HK-2 (cell line): ENCODE data around the gene BCL11B.

ENCODE experiments used
- DNase-seq: peaks from one replicate; pipeline ENCODE4 v3.0.0-alpha.2; 2018; ENCODE audit not compliant: unreplicated experiment

The BCL11B gene

GRCh38 chr14:99159341-99160340, 112.4 kb downstream of the BCL11B start:
- DNase-seq: no peak

- no peak for DNase-seq
Observed at GRCh38 chr14:99158646-99159165, 113.3 kb downstream of the BCL11B start.

- no peak for DNase-seq
Observed at GRCh38 chr14:99158150-99158549, 113.8 kb downstream of the BCL11B start.

- no peak for DNase-seq
Observed at GRCh38 chr14:99157676-99158075, 114.3 kb downstream of the BCL11B start.

GRCh38 chr14:99157246-99157645, 114.8 kb downstream of the BCL11B start:
- no peak for DNase-seq

- DNase-seq: no peak
Observed at GRCh38 chr14:99156814-99157213, 115.2 kb downstream of the BCL11B start.

GRCh38 chr14:99156090-99156425, 115.9 kb downstream of the BCL11B start:
- DNase-seq: no peak

GRCh38 chr14:99155173-99156089, 116.6 kb downstream of the BCL11B start:
- DNase-seq: no peak

GRCh38 chr14:99150236-99150635, 121.8 kb downstream of the BCL11B start:
- DNase-seq: no peak

- DNase-seq: no peak
Observed at GRCh38 chr14:99148861-99149610, 123.0 kb downstream of the BCL11B start.

- DNase-seq: no peak
Observed at GRCh38 chr14:99148131-99148530, 123.9 kb downstream of the BCL11B start.

GRCh38 chr14:99147366-99147740, 124.6 kb downstream of the BCL11B start:
- no peak for DNase-seq

- no peak for DNase-seq
Observed at GRCh38 chr14:99146616-99147365, 125.2 kb downstream of the BCL11B start.

GRCh38 chr14:99145307-99145706, 126.7 kb downstream of the BCL11B start:
- DNase-seq: no peak

- DNase-seq: no peak
Observed at GRCh38 chr14:99143793-99144192, 128.2 kb downstream of the BCL11B start.

GRCh38 chr14:99143126-99143525, 128.9 kb downstream of the BCL11B start:
- no peak for DNase-seq

GRCh38 chr14:99141236-99141635, 130.8 kb downstream of the BCL11B start:
- no peak for DNase-seq

GRCh38 chr14:99138999-99139865, 132.8 kb downstream of the BCL11B start:
- DNase-seq: no peak

- no peak for DNase-seq
Observed at GRCh38 chr14:99137913-99138571, 134.0 kb downstream of the BCL11B start.
